MM.1S (cell line): ENCODE measurements around the gene BCL2.

ENCODE experiments used
- DNase-seq: peaks from one replicate; pipeline ENCODE4 v3.0.0-alpha.2; 2015
- H2AFZ ChIP-seq: fragments of 300-600 bp; sonication (generic); 2 replicates; pipeline ENCODE4 v1.6.0; 2016; ENCODE audit warnings: antibody characterized with exemption, low read length
- H3F3A ChIP-seq: fragments of 300-600 bp; sonication (generic); 2 replicates; pipeline ENCODE4 v1.6.1; 2016; ENCODE audit warnings: mild to moderate bottlenecking, antibody characterized with exemption, low read length, moderate library complexity, mixed read lengths; ENCODE audit not compliant: insufficient read depth
- H3K27ac ChIP-seq: fragments of 300-600 bp; sonication (generic); 2 replicates; pipeline ENCODE4 v1.5.1; 2016; ENCODE audit warnings: mild to moderate bottlenecking, low read length
- H3K27me3 ChIP-seq: fragments of 300-600 bp; sonication (generic); replicated peaks from 2 replicates; pipeline ENCODE4 v1.6.0; 2016; ENCODE audit warnings: low read length; ENCODE audit not compliant: insufficient read depth
- H3K36me3 ChIP-seq: fragments of 300-600 bp; sonication (generic); replicated peaks from 2 replicates; pipeline ENCODE4 v1.6.1; 2016; ENCODE audit warnings: mild to moderate bottlenecking, low read length, mixed read lengths; ENCODE audit not compliant: insufficient read depth
- H3K4me1 ChIP-seq: fragments of 300-600 bp; sonication (generic); 2 replicates; pipeline ENCODE4 v1.6.1; 2016; ENCODE audit warnings: low read length, mixed read lengths
- H3K4me2 ChIP-seq: fragments of 300-600 bp; sonication (generic); 2 replicates; pipeline ENCODE4 v1.6.0; 2016; ENCODE audit warnings: low read depth, low read length
- H3K4me3 ChIP-seq: fragments of 300-600 bp; sonication (generic); 2 replicates; pipeline ENCODE4 v1.5.1; 2016; ENCODE audit warnings: low read length, mixed read lengths
- H3K79me2 ChIP-seq: fragments of 300-600 bp; sonication (generic); 2 replicates; pipeline ENCODE4 v1.6.1; 2016; ENCODE audit warnings: mixed run types, low read length, mixed read lengths
- H3K9ac ChIP-seq: fragments of 300-600 bp; sonication (generic); 2 replicates; pipeline ENCODE4 v1.6.1; 2016; ENCODE audit warnings: low read length, mixed read lengths
- H3K9me2 ChIP-seq: fragments of 300-600 bp; sonication (generic); replicated peaks from 2 replicates; pipeline ENCODE4 v1.6.1; 2016; ENCODE audit warnings: mild to moderate bottlenecking, low read length, mixed read lengths; ENCODE audit not compliant: insufficient read depth
- H3K9me3 ChIP-seq: fragments of 300-600 bp; sonication (generic); replicated peaks from 2 replicates; pipeline ENCODE4 v1.6.1; 2016; ENCODE audit warnings: mild to moderate bottlenecking, low read length, mixed read lengths; ENCODE audit not compliant: insufficient read depth
- H4K20me1 ChIP-seq: fragments of 300-600 bp; sonication (generic); 2 replicates; pipeline ENCODE4 v1.6.1; 2016; ENCODE audit warnings: mild to moderate bottlenecking, low read length, moderate library complexity, mixed read lengths; ENCODE audit not compliant: insufficient read depth
- CTCF ChIP-seq: fragments of 300-600 bp; sonication (generic); IDR thresholded peaks from 2 replicates; pipeline ENCODE4 v1.5.1; 2016; ENCODE audit warnings: antibody characterized with exemption, low read length, mixed read lengths
- EZH2 ChIP-seq: fragments of 300-600 bp; sonication (generic); optimal IDR thresholded peaks from 2 replicates; pipeline ENCODE3; 2017; ENCODE audit warnings: low read depth, mild to moderate bottlenecking, antibody characterized with exemption, low read length, mixed read lengths
- EZH2phosphoT487 ChIP-seq: fragments of 300-600 bp; sonication (generic); IDR thresholded peaks from 2 replicates; pipeline ENCODE4 v1.6.1; 2018; ENCODE audit warnings: antibody characterized with exemption, low read length

The BCL2 gene

GRCh38 chr18:63290166-63290820 is 29.3 kb downstream of the BCL2 start:
- Histone ChIP-seq H3K4me1 (no peaks in the 10 kb centered on the region), H3K79me2 (peaks cover 93% of the 10 kb centered on the region), H3K36me3 (peaks cover 5% of the 10 kb centered on the region; the same call in 1 of the 2 replicates)

GRCh38 chr18:63288311-63288710 is 31.3 kb downstream of the BCL2 start:
- Histone ChIP-seq H3K9me3 (no peaks in the 10 kb centered on the region), H3K4me2 (no peak overlapping the region), H3K9me2 (no peaks in the 10 kb centered on the region), H3K4me3 (no peak overlapping the region), H3F3A (no peaks in the 10 kb centered on the region), H3K9ac (no peak overlapping the region), H3K27ac (no peak overlapping the region), H2AFZ (no peak overlapping the region), H4K20me1 (0 out of 2 replicates have a peak, but pooled peaks cover 3% of the 10 kb centered on the region), H3K27me3 (no peaks in the 10 kb centered on the region), H3K36me3 (peaks cover 5% of the 10 kb centered on the region; the same call in 1 of the 2 replicates), H3K79me2 (peaks cover 100% of the 10 kb centered on the region), H3K4me1 (no peaks in the 10 kb centered on the region)
- no peak for DNase-seq
- TF ChIP-seq EZH2 (no peak), EZH2phosphoT487 (no peak), CTCF (no peak)

More at GRCh38 chr18:63290166-63290820, 29.3 kb downstream of the BCL2 start:
- Histone ChIP-seq H3K9me2 (no peaks in the 10 kb centered on the region), H3K9me3 (no peaks in the 10 kb centered on the region), H3K4me3 (no peak overlapping the region), H3K27ac (no peak overlapping the region), H3K4me2 (no peak overlapping the region), H3K27me3 (no peaks in the 10 kb centered on the region), H2AFZ (no peak overlapping the region), H4K20me1 (0 out of 2 replicates have a peak, but pooled peaks cover 3% of the 10 kb centered on the region), H3K9ac (no peak overlapping the region), H3F3A (no peaks in the 10 kb centered on the region)
- DNase-seq, result no peak
- TF ChIP-seq EZH2 (no peak), CTCF (no peak)

DNA sequence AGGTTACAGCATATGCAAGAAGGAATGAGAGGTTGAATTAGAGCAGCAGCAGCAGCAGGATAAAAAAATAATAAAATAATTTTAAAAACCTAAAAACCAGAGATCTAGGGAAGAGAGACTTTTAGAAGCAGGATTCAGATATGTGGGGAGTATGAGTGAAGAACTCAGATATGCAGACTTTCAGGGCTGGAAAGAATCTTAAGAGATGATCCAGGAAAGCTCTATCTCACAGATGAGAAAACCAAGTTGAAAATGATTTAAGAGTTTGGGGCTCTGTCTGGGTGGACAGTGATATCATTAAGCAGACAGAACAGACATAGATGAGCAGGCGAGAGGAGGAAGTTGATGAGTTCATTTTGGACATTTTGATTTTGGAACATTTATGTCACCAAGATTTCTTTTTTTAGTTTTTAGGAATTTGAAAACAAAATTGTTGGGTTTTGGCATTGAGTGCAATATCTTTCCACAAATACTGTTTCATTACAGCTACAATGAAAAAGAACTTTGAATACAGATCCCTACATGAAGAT is 31.8 kb downstream of the BCL2 start:
- Histone ChIP-seq H3K36me3 (peaks cover 5% of the 10 kb centered on the region; the same call in 1 of the 2 replicates), H3K9ac (no peak overlapping the region), H3K9me2 (no peaks in the 10 kb centered on the region), H3K4me3 (no peak overlapping the region), H4K20me1 (0 out of 2 replicates have a peak, but pooled peaks cover 3% of the 10 kb centered on the region), H3K27ac (no peak overlapping the region), H3K9me3 (no peaks in the 10 kb centered on the region), H3F3A (no peaks in the 10 kb centered on the region), H3K4me1 (no peaks in the 10 kb centered on the region), H3K27me3 (no peaks in the 10 kb centered on the region), H2AFZ (no peak overlapping the region), H3K79me2 (peaks cover 100% of the 10 kb centered on the region), H3K4me2 (no peak overlapping the region)
- TF ChIP-seq EZH2 (no peak), EZH2phosphoT487 (no peak), CTCF (no peak)
- no peak for DNase-seq
